ENCODE data around the gene BTBD10.
"Not testable (repeated sequence)": the region's sequence is repeated elsewhere in the genome, so short reads cannot be mapped to it uniquely, and the experiment has no call there.

Gene BTBD10

DNA sequence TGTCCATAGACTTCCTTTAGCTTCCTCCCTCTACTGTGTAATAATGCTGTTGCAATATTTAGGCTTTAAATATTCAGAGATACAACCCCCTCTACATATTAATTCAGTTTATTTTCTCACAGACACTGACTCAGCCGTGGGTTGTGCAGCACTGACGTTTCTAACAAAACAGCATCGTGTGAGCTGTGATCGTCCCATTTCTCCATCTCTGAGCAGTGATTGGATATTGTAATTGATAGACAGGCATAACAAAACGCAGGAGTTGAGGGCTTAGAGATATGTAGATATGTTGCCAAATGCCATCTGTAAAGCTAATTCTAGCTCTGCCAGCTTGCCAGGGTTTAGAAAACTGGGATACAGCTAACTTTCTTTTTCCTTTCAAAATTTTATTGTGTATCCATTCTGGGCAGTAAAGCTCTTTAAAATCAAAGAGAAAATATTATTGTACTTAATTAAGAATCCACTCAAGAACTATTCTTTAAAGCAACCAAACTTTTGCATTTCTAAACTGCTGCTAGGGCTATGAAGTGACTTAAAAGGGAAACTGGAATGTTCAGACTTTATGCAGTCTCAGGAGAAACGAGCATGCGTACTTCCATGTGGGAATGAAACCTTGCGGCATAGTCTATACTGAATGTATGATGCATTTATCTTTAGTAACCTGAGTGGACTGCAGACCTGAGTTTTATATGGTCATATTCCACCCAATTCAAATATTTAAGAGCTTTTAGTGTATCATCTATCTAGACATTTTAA lies 22.7 kb downstream of the BTBD10 start:
- DNase-seq (ENCODE audit: low spot score) = peak; percentile 55

DNA sequence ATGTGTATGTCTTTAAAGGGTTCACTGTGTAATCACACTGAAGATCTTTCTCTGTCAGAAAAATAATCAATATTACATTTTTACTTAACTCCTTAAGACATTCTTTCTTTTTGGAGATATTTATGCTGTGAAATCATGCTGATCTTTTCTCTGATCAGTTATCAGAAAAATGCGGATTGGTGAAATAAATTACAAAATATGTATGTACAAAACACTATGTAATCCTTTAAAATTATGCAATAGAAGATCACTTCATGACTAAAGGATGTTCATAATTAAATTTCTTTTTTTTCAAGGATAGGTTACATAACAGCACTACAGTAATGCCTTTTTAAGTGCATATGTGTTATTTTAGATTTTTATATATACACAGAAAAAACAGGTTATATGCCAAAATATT lies 24.7 kb downstream of the BTBD10 start:
- DNase-seq (ENCODE audit: low spot score) = no peak

DNA sequence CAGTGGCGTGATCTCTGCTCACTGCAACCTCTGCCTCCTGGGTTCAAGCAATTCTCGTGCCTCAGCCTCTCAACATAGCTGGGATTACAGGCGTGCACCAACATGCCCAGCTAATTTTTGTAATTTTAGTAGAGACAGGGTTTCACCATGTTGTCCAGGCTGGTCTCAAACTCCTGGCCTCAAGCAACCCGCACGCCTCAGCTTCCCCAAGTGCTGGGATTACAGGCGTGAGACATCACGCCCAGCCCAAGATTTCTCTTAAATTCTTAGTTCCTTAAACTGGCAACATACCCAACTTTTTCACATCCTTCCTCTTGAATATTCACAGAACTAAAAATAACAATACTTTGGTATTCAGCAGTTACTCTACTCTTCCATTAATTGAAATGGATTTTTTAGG lies 26.2 kb downstream of the BTBD10 start:
- not testable (repeated sequence) for DNase-seq (ENCODE audit: low spot score)

DNA sequence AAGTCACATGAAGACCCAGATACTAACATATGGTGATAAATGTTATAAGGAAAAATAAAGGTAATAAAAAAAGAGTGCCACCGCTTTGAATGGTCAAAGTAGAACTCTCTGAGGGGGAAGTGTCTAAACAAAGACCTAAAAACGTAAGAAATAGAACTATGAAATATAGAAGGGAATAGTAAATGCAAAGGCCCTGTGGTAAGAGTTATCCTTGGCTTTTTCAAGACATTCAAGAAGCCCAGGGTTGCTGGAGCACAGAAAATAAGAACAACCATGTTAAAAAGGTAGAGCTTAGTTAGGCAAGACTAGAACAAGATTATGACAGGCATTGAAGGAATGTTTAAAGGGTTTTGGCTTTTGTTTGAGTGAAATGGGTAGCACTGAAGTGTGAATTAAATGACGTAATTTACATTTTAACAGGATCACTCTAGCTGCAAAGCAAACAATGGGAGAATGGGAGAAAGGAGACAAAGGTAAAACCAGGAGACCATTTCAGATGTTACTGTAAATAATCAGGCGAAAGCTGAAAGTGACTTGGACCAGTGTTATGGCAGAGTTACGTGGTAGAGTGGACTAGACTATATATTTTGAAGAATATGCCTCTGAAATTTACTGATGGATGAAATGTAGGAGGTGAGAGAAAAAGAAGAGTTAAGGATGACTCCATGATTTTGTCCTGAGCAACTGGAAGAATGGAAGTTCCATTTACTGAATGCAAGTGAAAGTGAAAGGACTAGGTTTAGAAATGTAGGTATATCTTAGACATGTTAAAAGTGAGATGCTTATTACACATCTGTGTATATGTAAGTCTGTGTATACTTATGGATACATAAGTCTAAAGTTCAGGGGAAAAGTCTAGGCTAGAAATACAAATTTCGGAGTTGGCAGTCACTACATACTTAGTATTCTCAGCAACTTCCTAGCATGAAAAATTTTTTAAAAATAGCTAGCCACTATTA lies 28.5 kb downstream of the BTBD10 start:
- no peak for DNase-seq (ENCODE audit: low spot score)

DNA sequence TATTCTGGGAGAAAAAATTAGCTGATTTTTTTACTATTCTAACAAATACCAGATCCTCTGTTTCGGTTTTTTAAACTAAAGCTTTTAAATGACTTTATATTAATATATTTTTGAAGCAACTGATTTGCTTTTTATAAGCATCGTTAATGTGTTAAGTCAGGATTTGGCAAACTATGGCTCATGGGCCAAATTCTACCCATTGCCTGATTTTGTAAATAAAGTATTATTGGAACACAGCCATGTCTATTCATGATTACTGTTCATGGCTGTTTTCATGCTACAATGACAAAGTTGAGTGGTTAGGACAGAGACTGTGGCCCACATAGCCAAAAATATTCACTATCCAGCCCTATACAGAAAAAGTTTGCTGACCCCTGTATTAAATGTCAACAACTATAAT lies 29.6 kb downstream of the BTBD10 start:
- no peak for DNase-seq (ENCODE audit: low spot score)

DNA sequence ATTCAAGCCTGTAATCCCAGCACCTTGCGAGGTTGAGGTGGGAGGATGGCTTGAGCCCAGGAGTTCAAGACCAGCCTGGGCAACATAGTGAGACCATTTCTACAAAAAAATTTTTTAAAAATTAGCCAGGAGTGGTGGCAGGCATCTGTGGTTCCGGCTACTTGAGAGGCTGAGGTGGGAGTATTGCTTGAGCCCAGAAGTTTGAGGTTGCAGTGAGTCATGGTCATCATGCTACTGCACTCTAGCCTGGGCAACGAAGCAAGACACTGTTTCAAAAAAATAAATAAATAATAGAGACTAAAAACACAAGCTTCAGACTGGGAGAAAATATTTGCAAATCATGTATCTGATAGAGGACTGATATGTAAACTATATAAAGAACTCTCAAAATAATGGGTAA lies 33.2 kb downstream of the BTBD10 start:
- no peak for DNase-seq (ENCODE audit: low spot score)

DNA sequence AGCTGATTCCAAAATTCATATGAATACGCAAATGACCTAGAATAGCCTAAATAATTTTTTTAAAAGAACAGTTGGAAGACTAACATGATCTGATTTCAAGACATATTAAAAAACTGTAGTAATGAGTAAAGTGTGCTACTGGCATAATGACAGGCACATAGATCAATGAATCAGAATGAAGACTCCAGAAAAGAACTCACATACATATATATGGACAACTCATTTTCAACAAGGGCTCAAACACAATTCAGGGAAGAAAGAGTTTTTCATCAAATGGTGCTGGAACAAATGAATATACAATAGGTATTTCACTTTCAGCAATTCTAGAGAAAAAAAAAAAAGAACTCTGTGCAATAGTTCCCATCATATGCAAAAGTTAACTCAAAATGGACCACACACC lies 33.7 kb downstream of the BTBD10 start:
- no peak for DNase-seq (ENCODE audit: low spot score)

DNA sequence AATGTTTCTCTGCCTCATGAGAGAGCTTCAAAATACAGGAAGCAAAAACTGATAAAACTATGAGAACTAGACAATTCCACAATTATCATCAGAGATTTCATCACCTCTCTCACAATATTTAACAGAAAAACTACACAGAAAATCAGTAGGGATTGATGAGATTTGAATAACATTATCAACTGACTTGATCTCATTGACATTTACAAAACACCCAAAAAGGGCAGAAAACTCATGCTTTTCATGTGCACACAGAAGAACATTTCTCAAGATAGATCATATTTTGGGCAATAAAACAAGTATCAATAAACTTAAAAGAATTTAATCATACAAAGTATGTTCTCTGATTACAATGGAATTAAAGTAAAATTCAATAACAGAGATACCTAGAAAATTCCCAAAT lies 35.6 kb downstream of the BTBD10 start:
- DNase-seq (ENCODE audit: low spot score) = no peak

DNA sequence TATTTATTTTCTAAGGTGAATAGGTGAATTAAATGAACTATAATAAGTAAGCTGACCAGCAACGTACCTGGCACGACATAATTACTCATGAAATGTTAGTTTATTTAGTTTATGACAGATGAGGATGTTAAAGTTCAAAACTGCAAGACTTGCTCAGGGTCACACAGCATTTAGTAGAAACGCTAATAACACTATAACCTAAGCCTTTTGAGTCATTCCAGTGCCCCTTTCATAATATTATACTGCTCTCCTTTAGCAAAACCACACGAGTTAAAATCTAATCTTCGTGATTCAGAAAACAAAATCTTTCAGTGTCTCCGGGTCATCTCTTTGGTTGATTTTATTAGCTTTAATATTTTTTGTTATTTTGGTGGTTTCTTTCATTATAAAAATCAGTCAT lies 39.6 kb downstream of the BTBD10 start:
- DNase-seq (ENCODE audit: low spot score) = no peak

DNA sequence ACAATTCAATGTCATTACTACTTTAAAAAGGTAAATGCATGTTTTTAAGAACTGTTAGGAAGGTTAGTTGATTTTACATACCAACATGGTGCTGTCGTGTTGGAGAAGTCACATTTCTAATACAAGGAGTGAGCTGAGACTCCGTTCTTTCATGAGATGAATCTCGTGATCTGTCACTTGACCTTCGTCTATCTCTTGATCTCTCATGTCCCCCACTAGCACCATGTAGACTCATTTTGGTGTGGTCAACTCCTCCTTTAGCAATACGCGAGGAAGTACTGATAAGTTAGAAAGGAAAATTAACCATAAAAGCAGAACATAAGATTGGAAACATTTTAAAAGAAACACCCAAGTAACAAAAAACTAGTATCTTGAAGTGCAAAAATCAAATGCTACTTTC lies 41.5 kb downstream of the BTBD10 start:
- DNase-seq (ENCODE audit: low spot score) = no peak

DNA sequence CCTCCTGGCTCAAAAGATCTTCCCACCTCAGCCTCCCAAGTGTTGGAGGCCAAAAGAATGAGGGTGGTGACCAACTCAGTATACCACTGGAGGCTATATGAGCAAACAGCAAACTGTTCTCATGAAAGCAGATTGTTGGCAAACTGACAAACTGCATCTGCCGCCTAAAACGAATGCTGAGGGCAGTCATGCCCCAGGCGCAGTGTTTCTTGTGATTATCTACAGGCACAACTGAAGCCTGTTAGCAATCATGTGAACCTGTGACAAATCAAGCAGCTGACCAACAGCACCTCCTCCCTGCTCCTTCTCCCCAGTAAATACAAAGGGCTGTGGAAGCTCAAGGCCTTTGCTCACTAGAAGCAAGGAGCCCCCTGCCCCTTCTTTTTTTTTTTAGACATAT lies 47.8 kb downstream of the BTBD10 start:
- no peak for DNase-seq (ENCODE audit: low spot score)

DNA sequence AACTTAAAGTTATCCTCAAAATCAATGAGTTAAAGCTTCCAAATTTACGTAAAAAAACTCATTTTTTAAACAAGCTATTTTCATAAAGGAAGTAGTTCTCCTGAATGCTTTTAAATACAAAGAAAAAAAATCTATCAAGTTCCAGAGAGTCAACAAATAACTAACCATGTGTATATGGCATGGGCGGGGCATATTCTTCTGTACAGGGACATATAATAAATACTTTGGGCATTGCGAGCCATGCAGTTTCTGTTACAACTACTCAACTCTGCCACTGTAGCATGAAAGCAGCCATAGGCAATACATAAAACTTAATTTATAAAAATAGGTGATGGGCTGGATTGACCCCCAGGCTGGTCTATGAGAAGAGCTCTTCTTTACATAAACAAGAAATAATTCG lies 57.8 kb downstream of the BTBD10 start:
- no peak for DNase-seq (ENCODE audit: low spot score)

DNA sequence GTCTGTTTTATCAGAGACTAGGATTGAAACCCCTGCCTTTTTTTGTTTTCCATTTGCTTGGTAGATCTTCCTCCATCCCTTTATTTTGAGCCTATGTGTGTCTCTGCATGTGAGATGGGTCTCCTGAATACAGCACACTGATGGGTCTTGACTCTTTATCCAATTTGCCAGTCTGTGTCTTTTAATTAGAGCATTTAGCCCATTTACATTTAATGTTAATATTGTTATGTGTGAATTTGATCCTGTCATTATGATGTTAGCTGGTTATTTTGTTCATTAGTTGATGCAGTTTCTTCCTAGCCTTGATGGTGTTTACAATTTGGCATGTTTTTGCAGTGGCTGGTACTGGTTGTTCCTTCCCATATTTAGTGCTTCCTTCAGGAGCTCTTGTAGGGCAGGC lies 64.7 kb downstream of the BTBD10 start:
- DNase-seq (ENCODE audit: low spot score) = not testable (repeated sequence)

DNA sequence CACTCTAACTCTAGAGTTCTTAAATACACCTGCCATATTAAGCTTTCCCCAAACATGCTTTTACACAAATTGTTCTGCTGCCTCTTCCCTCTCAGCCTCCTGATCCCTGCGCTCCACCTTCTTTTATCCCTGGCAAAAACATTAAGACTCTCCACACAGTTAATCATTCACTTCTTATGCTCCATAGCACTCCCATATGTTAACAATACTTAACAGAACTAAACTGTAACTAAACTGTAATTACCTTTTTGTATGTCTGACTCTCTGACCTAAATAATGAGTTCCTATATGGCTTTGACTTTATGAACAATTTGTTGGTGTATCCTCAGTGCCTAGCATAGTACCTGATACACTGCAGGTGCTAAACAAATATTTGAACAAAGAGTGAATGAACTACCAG lies 71.8 kb downstream of the BTBD10 start:
- no peak for DNase-seq (ENCODE audit: low spot score)

DNA sequence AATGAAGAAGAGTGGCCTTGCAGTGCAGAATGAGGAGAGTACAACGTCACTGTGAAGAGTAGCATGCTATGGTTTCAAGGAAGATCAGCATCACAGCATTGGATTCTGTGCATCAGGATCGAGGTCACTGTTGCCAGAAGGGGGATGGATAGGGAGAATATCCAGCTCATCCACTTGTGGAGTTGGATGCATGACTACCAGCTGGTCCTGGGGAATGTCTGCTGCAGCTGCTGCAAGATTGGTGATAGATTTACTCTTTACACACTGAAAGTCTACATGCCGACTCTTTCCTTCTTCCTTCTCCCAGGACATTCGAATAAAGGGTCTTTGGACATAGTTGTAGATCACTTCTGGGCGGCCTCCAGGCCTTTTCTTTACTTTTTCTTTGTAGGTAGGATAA lies 74.3 kb downstream of the BTBD10 start:
- DNase-seq (ENCODE audit: low spot score) = no peak

DNA sequence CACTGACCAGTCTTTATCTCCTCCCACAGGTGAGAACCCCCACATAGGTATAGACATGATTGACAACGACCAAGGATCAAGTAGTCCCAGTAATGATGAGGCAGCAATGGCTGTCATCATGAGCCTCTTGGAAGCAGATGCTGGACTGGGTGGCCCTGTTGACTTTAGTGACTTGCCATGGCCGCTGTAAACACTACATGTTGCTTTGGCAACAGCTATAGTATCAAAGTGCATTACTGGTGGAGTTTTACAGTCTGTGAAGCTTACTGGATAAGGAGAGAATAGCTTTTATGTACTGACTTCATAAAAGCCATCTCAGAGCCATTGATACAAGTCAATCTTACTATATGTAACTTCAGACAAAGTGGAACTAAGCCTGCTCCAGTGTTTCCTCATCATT lies 76.5 kb downstream of the BTBD10 start:
- no peak for DNase-seq (ENCODE audit: low spot score)

DNA sequence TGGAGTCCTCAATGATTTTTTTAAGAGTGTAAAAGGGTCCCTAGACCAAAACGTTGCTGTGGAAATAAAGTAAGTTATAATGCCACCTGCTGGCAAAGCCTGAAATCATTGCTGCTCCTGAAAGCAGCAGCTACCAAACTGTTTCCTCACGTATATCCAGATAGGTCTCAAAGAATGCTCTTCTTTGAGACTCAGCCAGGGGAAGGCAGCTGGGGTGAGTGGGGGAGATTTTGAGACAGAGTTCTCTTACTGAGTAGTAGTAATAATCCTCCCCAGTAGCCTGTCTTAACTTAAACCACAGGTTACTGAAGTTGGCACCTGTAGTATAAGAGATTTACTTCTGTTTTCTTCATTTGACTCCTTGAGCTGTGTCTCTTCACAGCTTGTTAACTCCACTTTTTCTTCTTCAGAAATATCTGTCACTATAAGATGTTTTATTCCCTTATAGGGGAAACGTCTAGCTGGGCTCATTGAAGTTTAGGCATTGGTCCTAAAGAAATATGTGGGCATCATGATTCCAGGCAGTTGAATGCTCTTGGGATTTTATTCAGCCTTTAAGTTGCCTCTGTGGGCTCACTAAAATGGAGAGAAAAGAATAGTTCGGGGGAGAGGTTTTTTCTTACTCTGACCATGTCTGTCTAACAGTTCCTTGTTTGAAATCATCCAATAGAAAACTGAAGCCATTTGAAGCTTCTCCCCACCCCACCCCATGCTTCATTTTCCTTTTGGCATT lies 77.9 kb downstream of the BTBD10 start:
- peak; percentile 43 for DNase-seq (ENCODE audit: low spot score)

DNA sequence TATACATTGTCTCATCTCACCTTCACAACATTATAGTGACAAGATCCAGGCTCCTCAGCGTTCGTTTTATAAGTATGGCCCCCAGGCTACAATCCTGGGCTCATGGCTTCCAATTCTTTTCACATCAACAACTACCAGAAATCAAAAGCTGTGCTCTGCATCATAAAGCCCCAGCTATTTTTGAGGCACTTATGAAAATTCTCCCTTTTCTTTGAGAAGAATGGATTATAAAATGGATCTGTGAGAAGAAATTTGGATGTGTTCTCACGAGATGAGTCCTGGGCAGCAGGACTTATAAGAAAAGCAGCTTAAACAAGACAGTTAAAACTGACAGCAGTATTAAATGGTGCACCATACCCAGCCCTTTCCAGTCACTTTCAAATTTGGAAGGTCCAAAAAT lies 80.3 kb downstream of the BTBD10 start:
- DNase-seq (ENCODE audit: low spot score) = no peak

DNA sequence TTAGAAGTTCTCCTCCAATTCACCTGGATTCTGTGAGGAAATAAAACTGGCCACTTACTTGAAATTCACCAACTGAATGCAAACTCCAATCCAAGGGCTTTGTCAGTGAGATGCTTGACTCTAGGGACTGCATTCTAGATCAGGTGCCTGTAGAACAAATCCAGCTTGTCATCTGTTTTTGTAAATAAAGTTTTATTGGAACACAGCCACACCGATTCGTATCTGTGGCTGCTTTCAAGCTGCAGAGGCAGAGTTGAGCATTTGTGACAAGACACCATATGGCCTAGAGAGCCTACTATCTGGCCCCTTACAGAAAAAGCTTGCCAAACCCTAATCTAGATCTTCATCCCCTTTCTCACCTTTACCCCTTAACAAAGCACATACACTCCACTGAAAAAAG lies 82.3 kb downstream of the BTBD10 start:
- DNase-seq (ENCODE audit: low spot score) = no peak

DNA sequence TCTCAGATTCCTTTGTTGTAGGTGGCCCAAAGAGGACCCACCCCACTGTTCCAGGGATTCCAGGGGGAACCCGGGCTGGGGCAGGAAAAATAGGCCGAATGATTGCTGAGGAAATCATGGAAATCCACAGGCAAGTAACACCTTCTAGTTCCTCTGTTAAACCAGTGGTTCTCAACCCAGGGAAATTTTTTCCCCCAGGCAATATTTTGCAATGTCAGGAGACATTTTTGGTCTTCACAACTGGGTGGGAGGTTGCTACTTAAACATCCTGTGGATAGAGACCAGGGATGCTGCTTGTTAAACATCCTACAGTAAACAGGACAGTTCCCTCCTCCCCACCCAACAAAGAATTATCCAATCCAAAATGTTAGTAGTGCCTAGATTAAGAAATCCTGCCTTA lies 84.7 kb downstream of the BTBD10 start:
- DNase-seq (ENCODE audit: low spot score) = no peak

DNA sequence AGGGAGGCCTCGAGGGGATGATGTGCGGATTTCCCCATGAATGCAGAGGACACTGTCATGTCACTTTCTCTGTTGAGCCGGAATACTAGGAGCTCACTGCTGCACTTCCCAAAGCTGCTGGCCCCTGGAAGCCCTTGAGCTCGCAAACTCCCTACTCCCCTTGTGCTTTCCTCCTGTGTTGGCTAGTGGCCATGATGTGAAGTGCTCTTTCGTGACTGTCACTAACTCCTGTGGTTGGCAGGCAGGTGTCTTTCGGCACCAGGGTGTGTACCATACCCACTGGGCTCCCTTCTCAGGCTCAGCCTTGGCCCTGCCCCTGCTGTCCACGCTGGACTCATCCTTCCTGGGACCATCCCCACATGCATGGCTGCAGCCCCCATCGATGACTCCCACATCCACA lies 86.2 kb downstream of the BTBD10 start:
- DNase-seq (ENCODE audit: low spot score) = no peak

DNA sequence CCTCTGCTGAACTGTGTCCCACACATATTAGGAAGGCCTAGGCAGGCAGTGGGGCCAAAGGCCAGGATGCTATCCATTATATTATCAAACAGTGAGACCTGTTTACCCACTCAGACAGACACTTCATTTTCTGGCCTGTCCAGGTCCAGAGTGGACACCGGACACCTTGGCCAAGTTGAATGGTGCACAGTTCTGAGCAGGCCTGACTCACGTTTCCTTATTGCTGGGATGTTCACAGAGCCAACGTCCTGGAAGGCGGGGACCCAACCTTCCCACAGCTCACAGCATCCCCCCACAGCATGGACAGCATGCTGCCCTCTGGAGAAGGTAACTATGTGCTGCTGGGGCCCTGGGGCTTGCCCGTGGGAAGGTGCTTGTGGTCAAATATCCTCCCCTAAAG lies 86.6 kb downstream of the BTBD10 start:
- no peak for DNase-seq (ENCODE audit: low spot score)
